ENCODE results near the gene CYB5R3. TPM values are rescaled to one million over a fixed set of nuclear protein-coding genes. Genes with fewer than 3 reads are reported as not detected.

Gene CYB5R3
- total RNA-seq, 2 donors from 2014 or later = 41.8 to 50.8 TPM

- ATAC-seq (no peak), DNase-seq (no peak)
- no peaks in the 10 kb centered on the region for H3K4me1 ChIP-seq
- H3K9me3 ChIP-seq = no peaks in the 10 kb centered on the region
- no peak overlapping the region for H3K27ac ChIP-seq
- no peak for TF ChIP-seq POLR2A (IDR thresholded peaks at IDR 0.05)
- TF ChIP-seq CTCF (IDR thresholded peaks at IDR 0.05) = no peak
- no peak overlapping the region for H3K4me3 ChIP-seq
- WGBS, 2 donors = 92 to 96% methylated on average over 5 to 22 of the region's 25 CpGs
- no peaks in the 10 kb centered on the region for H3K27me3 ChIP-seq
- H3K36me3 ChIP-seq (replicated peaks in 1 of 2; ENCODE audit: insufficient read depth in 1 of 2, low read depth in 2 of 2) = peaks cover 0 to 30% of the 10 kb centered on the region in 2 donors
- intact Hi-C loops (cut with DNase I) = no loop called here
These were observed 22.1 kb downstream of the CYB5R3 start for GRCh38 chr22:42626951-42627625.

GRCh38 chr22:42626431-42626830 lies 22.8 kb downstream of the CYB5R3 start:
- WGBS, 2 donors = 95 to 97% methylated on average over 6 to 7 of the region's 7 CpGs

GRCh38 chr22:42625416-42625815 lies 23.8 kb downstream of the CYB5R3 start:
- Histone ChIP-seq H3K36me3 (replicated peaks in 1 of 2; ENCODE audit: insufficient read depth in 1 of 2, low read depth in 2 of 2) (peaks cover 0 to 25% of the 10 kb centered on the region in 2 donors), H3K4me1 (no peaks in the 10 kb centered on the region), H3K27me3 (no peaks in the 10 kb centered on the region), H3K9me3 (no peaks in the 10 kb centered on the region), H3K27ac (no peak overlapping the region), H3K4me3 (no peak overlapping the region)
- DNase-seq (no peak), ATAC-seq (no peak)
- TF ChIP-seq CTCF (IDR thresholded peaks at IDR 0.05) (no peak), POLR2A (IDR thresholded peaks at IDR 0.05) (no peak)
- intact Hi-C loops (cut with DNase I) = no loop called here
- 84 to 90% methylated on average over 12 to 15 of the region's 15 CpGs for WGBS, 2 donors

More at GRCh38 chr22:42626431-42626830, 22.8 kb downstream of the CYB5R3 start:
- DNase-seq (no peak), ATAC-seq (no peak)
- intact Hi-C loops (cut with DNase I) = no loop called here
- Histone ChIP-seq H3K27me3 (no peaks in the 10 kb centered on the region), H3K36me3 (replicated peaks in 1 of 2; ENCODE audit: insufficient read depth in 1 of 2, low read depth in 2 of 2) (peaks cover 0 to 30% of the 10 kb centered on the region in 2 donors), H3K4me1 (no peaks in the 10 kb centered on the region), H3K9me3 (no peaks in the 10 kb centered on the region), H3K4me3 (no peak overlapping the region), H3K27ac (no peak overlapping the region)
- no peak for TF ChIP-seq CTCF (IDR thresholded peaks at IDR 0.05)
- no peak for TF ChIP-seq POLR2A (IDR thresholded peaks at IDR 0.05)

GRCh38 chr22:42624551-42625106 lies 24.6 kb downstream of the CYB5R3 start:
- 85 to 88% methylated on average over 3 to 10 of the region's 12 CpGs for WGBS, 2 donors
- H3K9me3 ChIP-seq = no peaks in the 10 kb centered on the region
- no peak overlapping the region for H3K4me3 ChIP-seq
- peaks cover 0 to 24% of the 10 kb centered on the region in 2 donors for H3K36me3 ChIP-seq (replicated peaks in 1 of 2; ENCODE audit: insufficient read depth in 1 of 2, low read depth in 2 of 2)
- DNase-seq = no peak
- H3K27ac ChIP-seq = no peak overlapping the region
- no peak for ATAC-seq
- intact Hi-C loops (cut with DNase I) = no loop called here
- no peaks in the 10 kb centered on the region for H3K4me1 ChIP-seq
- H3K27me3 ChIP-seq = no peaks in the 10 kb centered on the region
- no peak for TF ChIP-seq POLR2A (IDR thresholded peaks at IDR 0.05)
- no peak for TF ChIP-seq CTCF (IDR thresholded peaks at IDR 0.05)
